ENCODE data around the gene CPTP.

GRCh38 chr1:1285102-1285571 lies 39.5 kb upstream of the CPTP start:
- TF ChIP-seq, protein P1, sequence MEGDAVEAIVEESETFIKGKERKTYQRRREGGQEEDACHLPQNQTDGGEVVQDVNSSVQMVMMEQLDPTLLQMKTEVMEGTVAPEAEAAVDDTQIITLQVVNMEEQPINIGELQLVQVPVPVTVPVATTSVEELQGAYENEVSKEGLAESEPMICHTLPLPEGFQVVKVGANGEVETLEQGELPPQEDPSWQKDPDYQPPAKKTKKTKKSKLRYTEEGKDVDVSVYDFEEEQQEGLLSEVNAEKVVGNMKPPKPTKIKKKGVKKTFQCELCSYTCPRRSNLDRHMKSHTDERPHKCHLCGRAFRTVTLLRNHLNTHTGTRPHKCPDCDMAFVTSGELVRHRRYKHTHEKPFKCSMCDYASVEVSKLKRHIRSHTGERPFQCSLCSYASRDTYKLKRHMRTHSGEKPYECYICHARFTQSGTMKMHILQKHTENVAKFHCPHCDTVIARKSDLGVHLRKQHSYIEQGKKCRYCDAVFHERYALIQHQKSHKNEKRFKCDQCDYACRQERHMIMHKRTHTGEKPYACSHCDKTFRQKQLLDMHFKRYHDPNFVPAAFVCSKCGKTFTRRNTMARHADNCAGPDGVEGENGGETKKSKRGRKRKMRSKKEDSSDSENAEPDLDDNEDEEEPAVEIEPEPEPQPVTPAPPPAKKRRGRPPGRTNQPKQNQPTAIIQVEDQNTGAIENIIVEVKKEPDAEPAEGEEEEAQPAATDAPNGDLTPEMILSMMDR (IDR thresholded peaks at IDR 0.05): no peak
- TF ChIP-seq POLR2AphosphoS5 (IDR thresholded peaks at IDR 0.05) (no peak), EP300 (IDR thresholded peaks at IDR 0.05) (no peak)

All from esophagus muscularis mucosa (tissue), 4 donors.